ENCODE measurements around the gene ARID1B. TPM values are rescaled to one million over a fixed set of nuclear protein-coding genes. Genes with fewer than 3 reads are reported as not detected.

ARID1B gene
- total RNA-seq, 1 donor from 2014 or later, result 59.3 TPM

DNA sequence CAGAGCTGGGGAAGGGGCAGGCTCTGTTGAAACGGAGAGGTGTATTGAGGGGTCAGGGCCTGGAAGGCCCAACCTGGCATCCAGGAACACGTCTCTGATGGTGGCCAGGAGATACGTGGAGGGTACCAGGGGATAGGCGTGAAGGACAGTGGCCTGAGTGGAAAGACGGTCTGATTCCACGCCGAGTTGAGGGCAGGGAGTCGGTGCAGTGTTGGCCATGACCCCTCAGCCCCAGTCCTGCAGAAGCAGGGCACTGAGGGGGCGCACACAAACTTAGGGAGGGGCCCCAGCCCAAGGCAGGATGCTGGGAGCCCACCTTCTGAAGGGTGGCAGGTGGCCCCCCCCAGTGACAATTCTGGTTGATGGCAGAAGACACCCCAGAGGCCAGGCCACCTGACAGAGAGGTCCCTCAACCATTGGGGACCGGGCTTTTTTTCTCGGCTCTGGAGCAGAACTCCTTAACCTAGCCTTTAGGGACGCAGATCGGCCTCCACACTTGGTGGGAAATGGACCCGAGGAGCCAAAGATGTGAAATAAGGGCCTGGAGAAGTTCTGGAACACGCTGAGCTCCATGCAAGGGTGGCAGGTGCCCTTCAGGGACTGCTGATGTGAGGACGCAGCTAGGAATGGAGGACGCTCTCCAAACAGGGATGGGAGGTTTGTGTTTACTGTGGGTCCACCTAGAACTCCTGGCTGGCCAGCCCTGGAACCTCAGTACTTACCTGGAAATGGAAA lies 455.1 kb downstream of the ARID1B start:
- Mint-ChIP-seq H3K27me3 (ENCODE audit: low read depth) (peaks cover 7% of the 10 kb centered on the region), H3K4me3 (ENCODE audit: unreplicated experiment) (no peak overlapping the region), H3K4me1 (ENCODE audit: low read depth) (peaks cover 22% of the 10 kb centered on the region), H3K9me3 (ENCODE audit: low read depth) (no peaks in the 10 kb centered on the region), H3K27ac (ENCODE audit: unreplicated experiment) (no peak overlapping the region), H3K36me3 (ENCODE audit: low read depth) (peaks cover 4% of the 10 kb centered on the region)
- DNase-seq (ENCODE audit: low spot score), result no peak
- TF ChIP-seq, protein P1, sequence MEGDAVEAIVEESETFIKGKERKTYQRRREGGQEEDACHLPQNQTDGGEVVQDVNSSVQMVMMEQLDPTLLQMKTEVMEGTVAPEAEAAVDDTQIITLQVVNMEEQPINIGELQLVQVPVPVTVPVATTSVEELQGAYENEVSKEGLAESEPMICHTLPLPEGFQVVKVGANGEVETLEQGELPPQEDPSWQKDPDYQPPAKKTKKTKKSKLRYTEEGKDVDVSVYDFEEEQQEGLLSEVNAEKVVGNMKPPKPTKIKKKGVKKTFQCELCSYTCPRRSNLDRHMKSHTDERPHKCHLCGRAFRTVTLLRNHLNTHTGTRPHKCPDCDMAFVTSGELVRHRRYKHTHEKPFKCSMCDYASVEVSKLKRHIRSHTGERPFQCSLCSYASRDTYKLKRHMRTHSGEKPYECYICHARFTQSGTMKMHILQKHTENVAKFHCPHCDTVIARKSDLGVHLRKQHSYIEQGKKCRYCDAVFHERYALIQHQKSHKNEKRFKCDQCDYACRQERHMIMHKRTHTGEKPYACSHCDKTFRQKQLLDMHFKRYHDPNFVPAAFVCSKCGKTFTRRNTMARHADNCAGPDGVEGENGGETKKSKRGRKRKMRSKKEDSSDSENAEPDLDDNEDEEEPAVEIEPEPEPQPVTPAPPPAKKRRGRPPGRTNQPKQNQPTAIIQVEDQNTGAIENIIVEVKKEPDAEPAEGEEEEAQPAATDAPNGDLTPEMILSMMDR (IDR thresholded peaks at IDR 0.05), result no peak

DNA sequence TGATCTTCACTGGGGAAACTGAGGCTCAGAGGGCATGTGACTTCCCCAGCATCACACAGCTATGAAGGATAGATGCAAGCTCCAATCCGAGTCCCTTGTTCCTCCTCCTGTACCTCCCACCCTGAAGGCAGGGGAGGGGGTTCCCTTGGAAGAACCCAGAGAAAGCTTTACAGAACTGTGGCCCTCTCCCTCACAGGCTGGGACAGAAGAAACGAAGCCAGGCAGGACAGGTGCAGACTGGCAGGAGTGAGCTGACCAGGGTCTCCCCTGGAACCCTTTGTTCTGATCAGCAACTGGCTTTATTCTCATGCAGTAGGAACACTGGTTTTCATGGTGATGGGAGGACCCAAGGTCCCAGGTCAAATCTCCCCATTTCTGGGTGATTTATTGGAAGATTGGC lies 456.0 kb downstream of the ARID1B start:
- H3K27ac Mint-ChIP-seq (ENCODE audit: unreplicated experiment), result no peak overlapping the region
- TF ChIP-seq, protein P1 (IDR thresholded peaks at IDR 0.05), result no peak
- peaks cover 4% of the 10 kb centered on the region for H3K36me3 Mint-ChIP-seq (ENCODE audit: low read depth)
- no peak for DNase-seq (ENCODE audit: low spot score)
- no peak overlapping the region for H3K4me3 Mint-ChIP-seq (ENCODE audit: unreplicated experiment)
- H3K4me1 Mint-ChIP-seq (ENCODE audit: low read depth), result peaks cover 22% of the 10 kb centered on the region
- H3K27me3 Mint-ChIP-seq (ENCODE audit: low read depth), result peaks cover 7% of the 10 kb centered on the region
- H3K9me3 Mint-ChIP-seq (ENCODE audit: low read depth), result no peaks in the 10 kb centered on the region

DNA sequence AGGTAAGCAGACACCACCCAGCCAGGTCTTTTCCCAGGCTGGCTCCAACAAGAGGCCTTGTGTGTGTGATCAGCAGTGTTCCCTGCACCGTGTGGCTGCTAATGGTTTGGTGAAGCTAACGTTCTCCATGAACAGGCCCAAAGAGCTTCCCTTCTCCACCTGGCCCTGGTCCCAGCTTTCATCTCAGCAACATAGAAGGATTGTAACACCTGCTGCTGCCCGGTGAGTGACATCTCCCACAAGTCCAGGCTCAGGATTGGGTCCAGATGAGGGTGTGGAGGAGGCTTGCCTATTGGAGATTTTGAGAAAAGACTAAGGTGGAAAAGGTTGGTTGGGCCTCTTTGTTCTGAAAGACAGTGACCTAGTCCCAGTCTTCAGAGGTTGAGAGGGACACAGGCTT lies 456.5 kb downstream of the ARID1B start:
- TF ChIP-seq, protein P1 (IDR thresholded peaks at IDR 0.05), result no peak
- Mint-ChIP-seq H3K27ac (ENCODE audit: unreplicated experiment) (no peak overlapping the region), H3K9me3 (ENCODE audit: low read depth) (no peaks in the 10 kb centered on the region), H3K4me1 (ENCODE audit: low read depth) (peaks cover 22% of the 10 kb centered on the region), H3K36me3 (ENCODE audit: low read depth) (peaks cover 4% of the 10 kb centered on the region), H3K27me3 (ENCODE audit: low read depth) (peaks cover 7% of the 10 kb centered on the region), H3K4me3 (ENCODE audit: unreplicated experiment) (no peak overlapping the region)
- no peak for DNase-seq (ENCODE audit: low spot score)

DNA sequence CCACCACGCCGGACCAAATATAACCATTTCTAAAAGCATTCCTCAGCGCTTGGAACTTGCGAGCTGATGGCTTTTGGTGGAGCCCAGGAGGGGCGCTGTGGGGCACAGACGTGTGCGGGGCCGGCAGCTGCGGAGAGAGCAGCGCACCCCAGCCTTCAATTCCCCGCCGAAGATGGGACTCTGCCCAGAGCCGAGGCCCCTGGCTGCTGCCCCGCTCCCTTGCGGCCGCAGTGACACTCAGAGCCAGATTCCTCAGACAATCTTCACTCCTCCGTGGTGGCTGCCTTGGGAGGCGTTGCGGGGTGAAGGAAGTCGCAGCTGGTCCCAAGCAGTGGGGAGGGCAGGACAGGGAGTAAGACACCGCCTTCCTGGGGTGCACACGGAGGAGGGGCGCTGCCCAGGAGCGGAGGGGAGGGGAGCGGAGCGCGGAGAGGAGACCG lies 458.4 kb downstream of the ARID1B start:
- Mint-ChIP-seq H3K27me3 (ENCODE audit: low read depth) (peaks cover 7% of the 10 kb centered on the region), H3K36me3 (ENCODE audit: low read depth) (peaks cover 4% of the 10 kb centered on the region), H3K9me3 (ENCODE audit: low read depth) (no peaks in the 10 kb centered on the region), H3K4me3 (ENCODE audit: unreplicated experiment) (peak overlapping the region; percentile 77), H3K27ac (ENCODE audit: unreplicated experiment) (peak overlapping the region; percentile 43), H3K4me1 (ENCODE audit: low read depth) (peaks cover 15% of the 10 kb centered on the region)
- TF ChIP-seq, protein P1 (IDR thresholded peaks at IDR 0.05), result peak; percentile 85
- DNase-seq (ENCODE audit: low spot score), result no peak

DNA sequence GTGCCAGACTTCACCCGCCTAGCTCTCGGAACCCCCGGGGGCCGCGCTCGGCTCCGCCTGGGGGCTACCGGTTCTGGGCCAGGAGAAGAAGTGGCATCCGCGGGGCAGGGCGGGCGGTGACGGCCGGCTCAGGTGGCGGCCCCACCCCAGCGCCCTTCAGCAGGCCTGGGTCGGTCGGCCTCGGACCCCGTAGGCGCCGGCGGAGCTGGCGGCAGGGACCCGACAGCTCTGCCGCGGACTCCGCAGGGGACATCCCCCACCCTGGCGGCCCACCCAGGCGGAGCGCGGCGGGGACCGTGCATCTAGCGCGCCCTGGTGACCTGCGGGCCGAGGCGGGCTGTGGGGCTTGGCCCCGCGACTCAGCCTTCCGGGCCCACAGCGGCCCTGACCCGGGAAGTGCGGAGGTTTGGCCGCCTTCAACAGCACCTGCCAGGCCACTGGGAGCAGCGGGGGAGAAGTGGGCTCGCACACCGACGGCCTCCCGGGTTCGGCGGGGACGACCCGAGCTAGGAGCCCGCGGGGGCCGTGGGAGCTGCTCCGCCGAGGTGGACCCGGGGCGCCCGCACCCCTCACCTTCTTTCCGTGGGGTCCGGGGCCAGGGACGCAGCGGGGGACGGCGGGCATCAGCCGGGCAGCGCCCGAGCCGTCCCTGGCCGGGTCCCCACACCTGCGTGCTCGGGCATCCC lies 459.0 kb downstream of the ARID1B start:
- H3K9me3 Mint-ChIP-seq (ENCODE audit: low read depth), result no peaks in the 10 kb centered on the region
- TF ChIP-seq, protein P1 (IDR thresholded peaks at IDR 0.05), result no peak
- peaks cover 7% of the 10 kb centered on the region for H3K27me3 Mint-ChIP-seq (ENCODE audit: low read depth)
- peak overlapping the region; percentile 77 for H3K4me3 Mint-ChIP-seq (ENCODE audit: unreplicated experiment)
- H3K36me3 Mint-ChIP-seq (ENCODE audit: low read depth), result peaks cover 4% of the 10 kb centered on the region
- H3K27ac Mint-ChIP-seq (ENCODE audit: unreplicated experiment), result no peak overlapping the region
- peaks cover 15% of the 10 kb centered on the region for H3K4me1 Mint-ChIP-seq (ENCODE audit: low read depth)
- no peak for DNase-seq (ENCODE audit: low spot score)

Measured in chondrocyte (in vitro differentiated cells).